Fibroblast of pulmonary artery (primary cell): ENCODE measurements around the gene NAT9.

ENCODE experiments used
- DNase-seq: peaks from one replicate; pipeline ENCODE4 v3.0.0-alpha.2; 2010; ENCODE audit warnings: low read depth
- H3K4me3 ChIP-seq: replicated peaks from 2 replicates; pipeline ENCODE4 v1.5.1; 2011; ENCODE audit warnings: low read depth, mild to moderate bottlenecking, control low read depth, low read length, moderate library complexity
- TF ChIP-seq, protein P1 (sequence below): IDR thresholded peaks from 2 replicates; pipeline ENCODE4 v1.5.1; 2011; ENCODE audit warnings: mild to moderate bottlenecking, control low read depth, low read length, inconsistent platforms; ENCODE audit errors: missing control alignments

The NAT9 gene

DNA sequence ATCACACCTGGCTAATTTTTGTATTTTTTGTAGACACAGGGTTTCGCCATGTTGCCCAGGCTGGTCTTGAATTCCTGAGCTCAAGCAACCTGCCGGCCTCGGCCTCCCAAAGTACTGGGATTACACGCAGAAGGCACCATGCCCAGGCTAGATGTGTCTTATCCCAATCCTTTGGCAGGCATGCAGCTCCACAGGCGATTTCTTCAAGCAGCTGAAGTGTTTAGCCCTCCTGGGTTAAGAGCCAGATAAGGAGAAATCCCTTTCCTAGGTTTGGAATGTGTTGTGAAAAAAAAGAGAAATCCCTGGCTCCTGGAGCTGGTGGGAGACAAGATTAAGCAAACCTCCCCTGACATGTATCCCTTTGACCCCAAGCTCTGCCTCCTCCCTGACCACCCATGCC, 29.8 kb downstream of the NAT9 start:
- TF ChIP-seq, protein P1, sequence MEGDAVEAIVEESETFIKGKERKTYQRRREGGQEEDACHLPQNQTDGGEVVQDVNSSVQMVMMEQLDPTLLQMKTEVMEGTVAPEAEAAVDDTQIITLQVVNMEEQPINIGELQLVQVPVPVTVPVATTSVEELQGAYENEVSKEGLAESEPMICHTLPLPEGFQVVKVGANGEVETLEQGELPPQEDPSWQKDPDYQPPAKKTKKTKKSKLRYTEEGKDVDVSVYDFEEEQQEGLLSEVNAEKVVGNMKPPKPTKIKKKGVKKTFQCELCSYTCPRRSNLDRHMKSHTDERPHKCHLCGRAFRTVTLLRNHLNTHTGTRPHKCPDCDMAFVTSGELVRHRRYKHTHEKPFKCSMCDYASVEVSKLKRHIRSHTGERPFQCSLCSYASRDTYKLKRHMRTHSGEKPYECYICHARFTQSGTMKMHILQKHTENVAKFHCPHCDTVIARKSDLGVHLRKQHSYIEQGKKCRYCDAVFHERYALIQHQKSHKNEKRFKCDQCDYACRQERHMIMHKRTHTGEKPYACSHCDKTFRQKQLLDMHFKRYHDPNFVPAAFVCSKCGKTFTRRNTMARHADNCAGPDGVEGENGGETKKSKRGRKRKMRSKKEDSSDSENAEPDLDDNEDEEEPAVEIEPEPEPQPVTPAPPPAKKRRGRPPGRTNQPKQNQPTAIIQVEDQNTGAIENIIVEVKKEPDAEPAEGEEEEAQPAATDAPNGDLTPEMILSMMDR = no peak
- DNase-seq = no peak
- no peak overlapping the region for H3K4me3 ChIP-seq

GRCh38 chr17:74745548-74746177, 30.5 kb downstream of the NAT9 start:
- TF ChIP-seq, protein P1 = no peak
- H3K4me3 ChIP-seq = no peak overlapping the region

GRCh38 chr17:74744714-74745547, 31.2 kb downstream of the NAT9 start:
- no peak overlapping the region for H3K4me3 ChIP-seq
- TF ChIP-seq, protein P1 = peak; percentile 100
- peak; percentile 70 for DNase-seq

More at GRCh38 chr17:74745548-74746177, 30.5 kb downstream of the NAT9 start:
- no peak for DNase-seq

DNA sequence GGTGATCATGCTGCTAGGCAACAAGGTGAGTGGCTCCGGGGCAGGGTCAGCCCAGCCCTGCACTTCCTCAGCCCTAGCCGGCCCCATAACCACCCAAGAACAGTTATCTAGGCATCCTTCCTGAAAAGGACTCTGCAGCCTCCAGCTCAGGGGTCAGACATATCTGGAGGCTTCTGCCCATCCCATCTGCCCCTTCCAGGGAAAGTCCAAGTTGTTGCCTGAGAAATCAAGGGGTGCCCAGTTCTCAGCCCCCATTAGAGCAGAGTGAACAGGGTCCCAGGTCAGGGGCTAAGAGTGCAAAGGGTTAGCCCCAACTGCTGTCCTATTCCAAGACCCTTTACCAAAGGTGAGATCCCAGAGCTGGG, 31.8 kb downstream of the NAT9 start:
- H3K4me3 ChIP-seq = no peak overlapping the region
- no peak for DNase-seq
- TF ChIP-seq, protein P1 = no peak

- DNase-seq = no peak
- TF ChIP-seq, protein P1 = no peak
- H3K4me3 ChIP-seq = no peak overlapping the region
Measured at GRCh38 chr17:74743755-74744154, 32.4 kb downstream of the NAT9 start.

DNA sequence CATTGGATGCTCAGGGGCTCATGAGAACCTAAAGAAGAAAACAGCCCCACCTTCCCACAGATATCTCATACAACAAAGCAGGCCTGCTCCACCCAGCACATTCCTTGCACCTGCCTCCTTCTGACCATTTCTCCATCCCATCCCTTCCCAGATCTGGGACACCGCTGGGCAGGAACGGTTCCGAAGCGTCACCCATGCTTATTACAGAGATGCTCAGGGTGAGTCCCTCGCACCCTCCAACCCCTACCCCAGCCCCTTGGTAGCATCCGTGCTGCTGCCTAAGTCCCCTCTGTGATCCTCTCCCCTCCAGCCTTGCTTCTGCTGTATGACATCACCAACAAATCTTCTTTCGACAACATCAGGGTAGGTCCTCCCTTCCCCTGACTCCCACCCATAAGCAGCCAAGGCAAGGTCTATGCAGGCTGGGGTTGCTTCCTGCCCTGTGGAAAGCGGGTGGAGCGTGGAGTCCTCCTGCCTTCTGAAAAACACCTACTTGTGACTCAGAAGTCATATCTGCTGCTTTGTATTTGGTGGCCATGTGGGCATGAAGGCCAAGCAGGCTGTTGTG, 33.1 kb downstream of the NAT9 start:
- TF ChIP-seq, protein P1 = no peak
- H3K4me3 ChIP-seq = no peak overlapping the region
- DNase-seq = no peak

DNA sequence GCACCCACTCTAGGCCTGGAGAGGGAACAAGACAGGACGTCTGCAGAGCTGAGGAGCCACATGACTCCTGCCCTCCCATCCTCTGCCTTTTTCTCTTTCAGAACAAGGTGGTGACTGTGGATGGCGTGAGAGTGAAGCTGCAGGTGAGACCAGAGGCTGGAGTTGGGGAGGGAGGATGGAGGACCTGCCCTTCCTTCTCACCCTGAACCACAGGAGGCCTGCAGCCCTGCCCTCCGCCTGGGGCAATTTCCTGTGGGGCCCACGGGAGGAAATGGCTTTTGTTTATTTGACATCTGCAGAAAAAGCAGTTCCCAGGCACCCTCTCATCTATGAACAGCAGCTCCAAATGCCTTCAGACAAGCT, 34.0 kb downstream of the NAT9 start:
- TF ChIP-seq, protein P1 = no peak
- peak; percentile 42 for DNase-seq
- no peak overlapping the region for H3K4me3 ChIP-seq
